Tibial artery (tissue), 4 donors: ENCODE results near the gene PDSS2.

Experiments used
- DNase-seq, 2 donors: peaks; one replicate each; pipeline ENCODE4 v3.0.0-alpha.2; 2019
- H3K27ac ChIP-seq, 2 donors: fragments of 200-600 bp; sonication (generic) in 1 of 2; 1 replicate in 1 of 2; 2 replicates in 1 of 2; pipeline ENCODE4 v1.5.1; 2018 to 2019; ENCODE audit warnings: mild to moderate bottlenecking in 1 of 2
- H3K27me3 ChIP-seq, 2 donors: fragments of 200-600 bp; sonication (generic) in 1 of 2; one replicate each; pipeline versions ENCODE4 v1.5.1 to v1.6.0; 2016 to 2019
- H3K36me3 ChIP-seq, 3 donors: fragments of 200-600 bp; sonication (generic) in 2 of 3; one replicate each; pipeline ENCODE4 v1.5.1; 2016 to 2019; ENCODE audit warnings: mild to moderate bottlenecking in 2 of 3
- H3K4me1 ChIP-seq, 4 donors: fragments of 200-600 bp; sonication (generic) in 2 of 4; 1 replicate in 3 of 4; 2 replicates in 1 of 4; pipeline ENCODE4 v1.5.1; 2016 to 2019
- H3K4me3 ChIP-seq, 2 donors: fragments of 200-600 bp; sonication (generic) in 1 of 2; 1 replicate in 1 of 2; 2 replicates in 1 of 2; pipeline ENCODE4 v1.5.1; 2018 to 2019; ENCODE audit warnings: mild to moderate bottlenecking in 2 of 2
- H3K9me3 ChIP-seq, 3 donors: fragments of 200-600 bp; sonication (generic) in 1 of 3; one replicate each; pipeline ENCODE4 v1.5.1; 2016 to 2019
- intact Hi-C: fragments of 100-400 bp; cut with DNase I; formaldehyde crosslinking; loops from one replicate; pipeline ENCODE4 v1.15.0; 2023; ENCODE audit warnings: low total_unique reads
- TF ChIP-seq, protein P1 (sequence below), 2 experiments: fragments of 200-600 bp in 1 of 2; fragments of 450-650 bp in 1 of 2; IDR thresholded peaks; one replicate each; pipeline ENCODE4 v1.5.1; 2017 to 2019; ENCODE audit warnings: antibody characterized with exemption in 2 of 2, mild to moderate bottlenecking in 1 of 2, moderate library complexity in 1 of 2

The PDSS2 gene

DNA sequence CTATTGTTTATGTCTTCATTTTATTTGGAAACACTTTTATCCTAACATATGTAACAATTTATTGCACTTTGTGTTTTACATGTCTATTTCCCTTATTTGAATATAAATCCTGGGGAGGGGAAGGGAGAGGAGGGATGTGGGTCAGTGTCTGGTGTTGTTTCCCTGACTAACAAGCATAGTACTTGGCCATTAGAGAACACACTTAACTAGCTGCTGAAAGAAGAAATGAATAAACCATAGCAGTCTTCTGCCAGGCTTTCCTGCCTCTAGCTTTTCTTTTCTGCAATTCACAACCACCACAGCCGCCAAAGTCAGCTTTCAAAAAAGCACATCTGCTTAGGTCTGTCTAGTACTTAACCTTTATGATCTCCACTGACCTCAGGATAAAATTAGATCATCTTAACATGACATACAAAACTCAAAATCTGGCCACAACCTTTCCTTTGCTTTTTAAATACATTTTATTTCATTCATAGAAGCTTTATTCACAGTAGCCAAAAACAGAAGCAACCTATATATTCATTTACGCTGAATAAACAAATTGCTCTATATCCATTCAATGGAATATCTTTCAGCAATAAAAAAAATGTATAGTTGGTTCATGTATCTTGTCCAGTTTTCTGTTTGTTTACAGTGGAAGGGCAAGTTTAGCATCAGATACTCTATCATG lies 16.3 kb downstream of the PDSS2 start:
- no peak for DNase-seq
- peaks cover 0 to 8% (median 0%) of the 10 kb centered on the region in 3 donors for H3K9me3 ChIP-seq
- intact Hi-C loops, result no loop called here
- no peaks in the 10 kb centered on the region for H3K27me3 ChIP-seq
- TF ChIP-seq, protein P1, sequence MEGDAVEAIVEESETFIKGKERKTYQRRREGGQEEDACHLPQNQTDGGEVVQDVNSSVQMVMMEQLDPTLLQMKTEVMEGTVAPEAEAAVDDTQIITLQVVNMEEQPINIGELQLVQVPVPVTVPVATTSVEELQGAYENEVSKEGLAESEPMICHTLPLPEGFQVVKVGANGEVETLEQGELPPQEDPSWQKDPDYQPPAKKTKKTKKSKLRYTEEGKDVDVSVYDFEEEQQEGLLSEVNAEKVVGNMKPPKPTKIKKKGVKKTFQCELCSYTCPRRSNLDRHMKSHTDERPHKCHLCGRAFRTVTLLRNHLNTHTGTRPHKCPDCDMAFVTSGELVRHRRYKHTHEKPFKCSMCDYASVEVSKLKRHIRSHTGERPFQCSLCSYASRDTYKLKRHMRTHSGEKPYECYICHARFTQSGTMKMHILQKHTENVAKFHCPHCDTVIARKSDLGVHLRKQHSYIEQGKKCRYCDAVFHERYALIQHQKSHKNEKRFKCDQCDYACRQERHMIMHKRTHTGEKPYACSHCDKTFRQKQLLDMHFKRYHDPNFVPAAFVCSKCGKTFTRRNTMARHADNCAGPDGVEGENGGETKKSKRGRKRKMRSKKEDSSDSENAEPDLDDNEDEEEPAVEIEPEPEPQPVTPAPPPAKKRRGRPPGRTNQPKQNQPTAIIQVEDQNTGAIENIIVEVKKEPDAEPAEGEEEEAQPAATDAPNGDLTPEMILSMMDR (IDR thresholded peaks at IDR 0.05), result no peak
- H3K36me3 ChIP-seq, result no peaks in the 10 kb centered on the region
- H3K27ac ChIP-seq, result no peak overlapping the region
- no peak overlapping the region for H3K4me3 ChIP-seq
- no peaks in the 10 kb centered on the region for H3K4me1 ChIP-seq

- TF ChIP-seq, protein P1 (IDR thresholded peaks at IDR 0.05), result no peak
- no peak overlapping the region for H3K27ac ChIP-seq
- intact Hi-C loops, result no loop called here
- H3K36me3 ChIP-seq, result no peaks in the 10 kb centered on the region
- no peaks in the 10 kb centered on the region for H3K27me3 ChIP-seq
- H3K9me3 ChIP-seq, result no peaks in the 10 kb centered on the region
- H3K4me1 ChIP-seq, result no peaks in the 10 kb centered on the region
- H3K4me3 ChIP-seq, result no peak overlapping the region
- no peak for DNase-seq
Measured at GRCh38 chr6:107441682-107442081, 17.7 kb downstream of the PDSS2 start.

DNA sequence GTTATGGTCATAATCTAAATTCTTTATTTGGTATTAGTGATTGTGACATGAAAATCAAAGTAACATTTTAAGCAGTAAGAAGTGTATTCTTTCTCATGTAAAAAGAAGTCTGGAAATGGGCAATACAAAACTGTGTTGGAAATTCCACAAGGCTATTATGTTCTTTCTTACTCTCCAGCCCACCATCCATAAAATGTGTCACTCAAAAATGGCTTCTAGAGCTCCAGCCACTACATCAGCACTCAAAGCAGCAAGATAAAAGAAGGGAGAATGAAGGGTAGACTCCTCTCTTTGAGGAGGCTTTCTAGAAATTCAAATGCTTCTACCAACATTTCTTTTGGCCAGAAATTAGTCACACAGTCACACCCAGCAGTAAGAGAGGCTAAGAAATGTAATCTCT lies 18.4 kb downstream of the PDSS2 start:
- H3K27ac ChIP-seq, result no peak overlapping the region
- DNase-seq, result no peak
- intact Hi-C loops, result no loop called here

DNA sequence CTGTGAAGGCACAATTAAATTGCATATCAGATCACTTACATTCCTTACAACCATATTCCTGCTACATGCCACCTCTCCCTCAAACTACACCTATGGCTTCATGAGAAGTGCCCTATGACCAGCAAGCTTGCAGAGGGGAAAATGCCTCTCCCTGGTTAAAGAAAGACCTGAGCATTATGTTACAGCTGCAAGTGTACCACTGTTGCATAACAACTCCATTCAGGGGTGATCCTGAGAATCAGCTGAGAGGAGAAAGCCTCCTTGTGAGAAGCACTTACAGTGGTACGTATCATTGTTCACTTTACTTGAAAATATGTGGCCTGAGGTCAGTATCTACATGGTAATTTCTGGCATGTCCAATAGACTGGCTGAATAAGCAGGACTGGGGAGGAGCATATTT lies 20.0 kb downstream of the PDSS2 start:
- Histone ChIP-seq H3K27me3 (no peaks in the 10 kb centered on the region), H3K4me3 (no peak overlapping the region), H3K4me1 (peaks cover 0 to 8% (median 0%) of the 10 kb centered on the region in 4 donors), H3K27ac (no peak overlapping the region), H3K36me3 (no peaks in the 10 kb centered on the region), H3K9me3 (no peaks in the 10 kb centered on the region)
- no peak for DNase-seq
- intact Hi-C loops, result no loop called here
- TF ChIP-seq, protein P1 (IDR thresholded peaks at IDR 0.05), result no peak

More for the DNA sequence above, 18.4 kb downstream of the PDSS2 start:
- Histone ChIP-seq H3K4me3 (no peak overlapping the region), H3K27me3 (no peaks in the 10 kb centered on the region), H3K9me3 (no peaks in the 10 kb centered on the region), H3K36me3 (no peaks in the 10 kb centered on the region), H3K4me1 (peaks cover 0 to 2% (median 0%) of the 10 kb centered on the region in 4 donors)
- TF ChIP-seq, protein P1 (IDR thresholded peaks at IDR 0.05), result no peak

DNA sequence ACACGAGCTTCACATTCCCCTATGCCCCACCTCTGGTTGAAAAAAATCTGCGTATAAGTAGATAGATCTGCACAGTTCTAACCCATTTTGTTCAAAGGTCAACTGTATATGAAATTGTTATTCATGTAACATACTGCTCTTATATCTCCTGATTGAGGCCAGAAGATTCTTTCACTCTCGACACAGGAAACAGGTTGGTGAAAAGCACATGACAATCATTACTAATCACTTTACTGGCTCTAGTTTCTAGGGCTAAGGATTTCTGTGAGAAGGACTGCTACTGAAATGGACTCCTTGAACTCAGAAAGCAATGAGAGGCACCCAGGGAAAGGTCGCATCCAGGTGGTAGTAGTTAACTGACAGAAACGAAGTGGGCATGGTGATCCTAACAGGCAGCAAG lies 21.7 kb downstream of the PDSS2 start:
- Histone ChIP-seq H3K9me3 (no peaks in the 10 kb centered on the region), H3K4me3 (no peak overlapping the region), H3K36me3 (no peaks in the 10 kb centered on the region), H3K27ac (no peak overlapping the region), H3K27me3 (no peaks in the 10 kb centered on the region), H3K4me1 (peaks cover 0 to 8% (median 0%) of the 10 kb centered on the region in 4 donors)
- no peak for DNase-seq
- TF ChIP-seq, protein P1 (IDR thresholded peaks at IDR 0.05), result no peak
- intact Hi-C loops, result no loop called here
